Measurements from ENCODE around the gene OPCML.

GRCh38 chr11:133388260-133388659 lies 144.0 kb downstream of the OPCML start:
- no peak for TF ChIP-seq POLR2AphosphoS5 (IDR thresholded peaks at IDR 0.05)
- no peak for TF ChIP-seq CTCF (IDR thresholded peaks at IDR 0.05)
- no peak for TF ChIP-seq POLR2A (IDR thresholded peaks at IDR 0.05; ENCODE audit: low read depth)

Data from esophagus muscularis mucosa (tissue), 3 donors.